Erythroblast (primary cell): ENCODE results near the gene TSHZ3.

Experiments used
- GATA1 ChIP-seq: IDR thresholded peaks from 2 replicates; pipeline ENCODE4 v1.6.1; 2011; ENCODE audit warnings: low read depth, mild to moderate bottlenecking, control low read depth, low read length, moderate library complexity
- POLR2A ChIP-seq: IDR thresholded peaks from 2 replicates; pipeline ENCODE4 v1.6.1; 2011; ENCODE audit warnings: mild to moderate bottlenecking, low read length

GRCh38 chr19:31252441-31252840 lies 96.8 kb downstream of the TSHZ3 start:
- TF ChIP-seq POLR2A (no peak), GATA1 (no peak)
